SU-DHL-6 (cell line): ENCODE results near the gene CLTRN.

ENCODE experiments used
- H2AFZ ChIP-seq: fragments of 200-600 bp; sonication (generic); 2 replicates; pipeline ENCODE4 v1.6.1; 2014; ENCODE audit warnings: low read depth, mild to moderate bottlenecking, moderate library complexity, mixed read lengths, antibody characterized with exemption, low read length; ENCODE audit not compliant: severe bottlenecking
- H3F3A ChIP-seq: fragments of 200-600 bp; shearing (Covaris generic); 2 replicates; pipeline ENCODE4 v1.6.0; 2016; ENCODE audit warnings: antibody characterized with exemption, mild to moderate bottlenecking; ENCODE audit not compliant: insufficient read depth
- H3K27ac ChIP-seq: fragments of 200-600 bp; sonication (generic); 2 replicates; pipeline ENCODE4 v1.5.1; 2016; ENCODE audit warnings: low read depth, mild to moderate bottlenecking, low read length, moderate library complexity, mixed read lengths
- H3K27me3 ChIP-seq: fragments of 200-600 bp; sonication (generic), shearing (Covaris generic); 2 replicates; pipeline ENCODE4 v1.6.0; 2014; ENCODE audit warnings: mild to moderate bottlenecking, low read length
- H3K36me3 ChIP-seq: fragments of 200-600 bp; sonication (generic); 2 replicates; pipeline ENCODE4 v1.6.1; 2014; ENCODE audit warnings: mild to moderate bottlenecking, low read length, mixed read lengths
- H3K4me2 ChIP-seq: fragments of 300-600, 200-600 bp; shearing (Covaris generic), sonication (generic); 2 replicates; pipeline ENCODE4 v1.6.0; 2014; ENCODE audit warnings: low read length, low read depth, mild to moderate bottlenecking; ENCODE audit not compliant: poor library complexity, severe bottlenecking
- H3K4me3 ChIP-seq: fragments of 200-600 bp; sonication (generic); 2 replicates; pipeline ENCODE4 v1.5.1; 2014; ENCODE audit warnings: antibody characterized with exemption, low read length, mild to moderate bottlenecking, mixed read lengths; ENCODE audit not compliant: insufficient read depth, poor library complexity, severe bottlenecking
- H3K79me2 ChIP-seq: fragments of 200-600 bp; sonication (generic); 2 replicates; pipeline ENCODE4 v1.6.1; 2014; ENCODE audit warnings: mild to moderate bottlenecking, low read length, moderate library complexity; ENCODE audit not compliant: insufficient read depth
- H3K9ac ChIP-seq: fragments of 200-600 bp; sonication (generic); 2 replicates; pipeline ENCODE4 v1.7.0; 2014; ENCODE audit warnings: mild to moderate bottlenecking, low read length
- H3K9me2 ChIP-seq: fragments of 200-600 bp; sonication (generic); replicated peaks from 2 replicates; pipeline ENCODE4 v1.6.1; 2014; ENCODE audit warnings: low read length; ENCODE audit not compliant: insufficient read depth
- H3K9me3 ChIP-seq: fragments of 200-600 bp; sonication (generic); 2 replicates; pipeline ENCODE4 v1.6.1; 2014; ENCODE audit warnings: low read length, mixed read lengths; ENCODE audit not compliant: insufficient read depth
- H4K20me1 ChIP-seq: fragments of 200-600 bp; sonication (generic); 2 replicates; pipeline ENCODE4 v1.6.1; 2014; ENCODE audit warnings: low read depth, mild to moderate bottlenecking, antibody characterized with exemption, low read length, moderate library complexity, mixed read lengths
- CTCF ChIP-seq: fragments of 200-600 bp; sonication (generic); IDR thresholded peaks from one replicate; pipeline ENCODE4 v1.5.1; 2017; ENCODE audit warnings: antibody characterized with exemption, mild to moderate bottlenecking, low read length, moderate library complexity; ENCODE audit not compliant: insufficient read depth, poor library complexity, severe bottlenecking
- EZH2phosphoT487 ChIP-seq: fragments of 200-600 bp; sonication (generic), shearing (Covaris generic); conservative IDR thresholded peaks from 2 replicates; pipeline ENCODE4 v1.6.1; 2018; ENCODE audit warnings: mild to moderate bottlenecking, antibody characterized with exemption, low read length, moderate library complexity, mixed read lengths

The CLTRN gene

GRCh38 chrX:15696516-15696915, 31.9 kb upstream of the CLTRN start:
- no peaks in the 10 kb centered on the region for H3K36me3 ChIP-seq
- no peaks in the 10 kb centered on the region for H3F3A ChIP-seq

GRCh38 chrX:15694941-15695451, 30.4 kb upstream of the CLTRN start:
- Histone ChIP-seq H2AFZ (no peak overlapping the region), H3K4me2 (no peak overlapping the region), H3K27ac (no peak overlapping the region), H3K9ac (no peak overlapping the region), H3K36me3 (peaks cover 2% of the 10 kb centered on the region; the same call in 1 of the 2 replicates), H3K9me2 (no peaks in the 10 kb centered on the region), H3F3A (no peaks in the 10 kb centered on the region), H3K27me3 (no peaks in the 10 kb centered on the region), H3K9me3 (no peaks in the 10 kb centered on the region), H3K4me3 (no peak overlapping the region), H3K79me2 (no peaks in the 10 kb centered on the region), H4K20me1 (no peaks in the 10 kb centered on the region)
- no peak for TF ChIP-seq CTCF
- no peak for TF ChIP-seq EZH2phosphoT487

More at GRCh38 chrX:15696516-15696915, 31.9 kb upstream of the CLTRN start:
- Histone ChIP-seq H3K9me2 (no peaks in the 10 kb centered on the region), H3K4me2 (no peak overlapping the region), H3K9me3 (no peaks in the 10 kb centered on the region), H2AFZ (no peak overlapping the region), H4K20me1 (no peaks in the 10 kb centered on the region), H3K9ac (no peak overlapping the region), H3K4me3 (no peak overlapping the region), H3K27ac (no peak overlapping the region), H3K79me2 (no peaks in the 10 kb centered on the region), H3K27me3 (no peaks in the 10 kb centered on the region)
- TF ChIP-seq EZH2phosphoT487 = no peak
- TF ChIP-seq CTCF = no peak

GRCh38 chrX:15686818-15687685, 22.4 kb upstream of the CLTRN start:
- H3K4me3 ChIP-seq = no peak overlapping the region
- no peak overlapping the region for H3K9ac ChIP-seq
- no peak overlapping the region for H3K27ac ChIP-seq
- H3K79me2 ChIP-seq = peaks cover 5% of the 10 kb centered on the region; the same call in 1 of the 2 replicates
- no peaks in the 10 kb centered on the region for H3K9me3 ChIP-seq
- no peaks in the 10 kb centered on the region for H3F3A ChIP-seq
- no peaks in the 10 kb centered on the region for H3K9me2 ChIP-seq
- peaks cover 2% of the 10 kb centered on the region; the same call in 1 of the 2 replicates for H3K36me3 ChIP-seq
- H2AFZ ChIP-seq = no peak overlapping the region
- no peaks in the 10 kb centered on the region for H3K27me3 ChIP-seq
- H3K4me2 ChIP-seq = no peak overlapping the region
- no peak for TF ChIP-seq EZH2phosphoT487
- no peak for TF ChIP-seq CTCF
- H4K20me1 ChIP-seq = no peaks in the 10 kb centered on the region
